ENCODE measurements around the gene AKR1C8. TPM values are rescaled to one million over a fixed set of nuclear protein-coding genes. Genes with fewer than 3 reads are reported as not detected.

The AKR1C8 gene
- total RNA-seq (2021; ENCODE audit: unreplicated experiment) (not detected), Bru-seq, nascent RNA (not detected), BruChase-seq, experiment 1, labeled RNA remaining after a 6-hour chase (not detected), BruChase-seq, experiment 2, labeled RNA remaining after a 2-hour chase (percentile 5 among the genes with signal in this experiment)
- polyA plus RNA-seq (2012), result not detected in 2 replicates
- long read RNA-seq, result 0 reads

DNA sequence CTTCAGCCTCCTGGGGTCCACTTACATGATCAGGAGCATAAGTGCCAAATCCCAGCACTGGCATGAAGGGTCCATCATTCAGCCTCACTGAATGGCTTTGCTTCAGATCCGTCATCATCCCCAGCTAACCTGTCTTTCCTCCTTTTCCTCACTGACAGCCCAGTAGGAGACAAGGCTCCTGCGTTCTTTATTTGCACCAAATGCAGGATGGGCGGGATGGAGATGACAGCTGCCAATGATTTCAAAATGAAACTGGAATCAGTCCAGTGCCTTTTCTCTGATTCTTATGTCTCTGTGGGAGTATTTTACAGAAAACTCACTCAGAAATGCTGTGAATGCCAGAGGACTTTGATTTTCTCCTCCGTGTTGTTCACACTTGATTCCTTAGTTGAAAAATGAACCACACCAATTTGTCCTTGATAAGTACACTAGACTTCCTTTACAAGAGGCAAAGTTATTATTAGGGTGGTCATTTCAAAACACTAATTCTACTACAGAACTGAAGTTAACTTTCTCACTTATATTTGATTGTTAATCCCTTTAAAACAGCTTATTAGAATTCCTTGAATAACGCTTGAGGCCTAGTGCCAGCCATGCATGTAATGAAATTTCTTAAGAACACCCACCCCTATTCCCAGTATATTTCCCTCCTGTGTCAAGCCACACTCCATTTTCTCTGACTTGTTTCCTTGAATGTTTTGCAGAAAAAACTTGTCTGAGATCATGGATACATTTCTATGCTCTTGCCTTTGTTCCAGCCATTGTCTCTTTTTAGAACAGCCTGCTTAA, at the start of gene AKR1C8:
Gene AKR1C8, minus strand, starts transcription at position 164 of the 789 bp plus-strand sequence. Its CDS starts 46 bp downstream, at position 118.
- ChIA-PET CTCF (no interaction called here), RAD21 (ENCODE audit: low non-redundant PET in 1 of 2, low total read pairs in 2 of 2, uncharacterized antibody in 2 of 2, unreplicated experiment in 2 of 2) (no interaction called here), POLR2A (no interaction called here)
- no peak for ATAC-seq
- TF ChIP-seq CBX3 (IDR thresholded peaks at IDR 0.05; ENCODE audit: low read depth), result no peak
- no peaks in the 10 kb centered on the region for H4K20me1 ChIP-seq (ENCODE audit: insufficient read depth)
- H3K4me2 ChIP-seq (ENCODE audit: low read length), result no peak within 1 kb of the TSS
- no peak within 1 kb of the TSS for H2AFZ ChIP-seq (ENCODE audit: low read depth, low read length, poor library complexity, severe bottlenecking)
- no peak within 1 kb of the TSS for H3K27ac ChIP-seq (ENCODE audit: low read depth, low read length)
- no peaks in the 10 kb centered on the region for H3K9me3 ChIP-seq (ENCODE audit: control insufficient read depth in 1 of 2, insufficient read depth in 1 of 2, low read depth in 1 of 2, low read length in 2 of 2)
- no peak for DNase-seq (ENCODE audit: low read depth, low spot score)
- H3K79me2 ChIP-seq (ENCODE audit: insufficient read depth, low read length), result no peaks in the 10 kb centered on the region
- H3K9me2 ChIP-seq (ENCODE audit: insufficient read depth), result no peaks in the 10 kb centered on the region
- H3K4me3 ChIP-seq (replicated peaks in 1 of 2; ENCODE audit: low read depth in 1 of 2, low read length in 2 of 2), result no peak within 1 kb of the TSS
- H3K27me3 ChIP-seq (ENCODE audit: insufficient read depth, low read length), result no peaks in the 10 kb centered on the region
- H3K4me1 ChIP-seq (ENCODE audit: control insufficient read depth in 1 of 2, insufficient read depth in 2 of 2, low read length in 2 of 2), result no peaks in the 10 kb centered on the region
- BruUV-seq (replicated peaks), result no TSS peak
- intact Hi-C loops (cut with micrococcal nuclease), result no loop called here
- no peak within 1 kb of the TSS for H3K9ac ChIP-seq (ENCODE audit: low read length)
- H3K36me3 ChIP-seq (ENCODE audit: control insufficient read depth in 1 of 2, insufficient read depth in 2 of 2, low read length in 2 of 2), result no peaks in the 10 kb centered on the region

DNA sequence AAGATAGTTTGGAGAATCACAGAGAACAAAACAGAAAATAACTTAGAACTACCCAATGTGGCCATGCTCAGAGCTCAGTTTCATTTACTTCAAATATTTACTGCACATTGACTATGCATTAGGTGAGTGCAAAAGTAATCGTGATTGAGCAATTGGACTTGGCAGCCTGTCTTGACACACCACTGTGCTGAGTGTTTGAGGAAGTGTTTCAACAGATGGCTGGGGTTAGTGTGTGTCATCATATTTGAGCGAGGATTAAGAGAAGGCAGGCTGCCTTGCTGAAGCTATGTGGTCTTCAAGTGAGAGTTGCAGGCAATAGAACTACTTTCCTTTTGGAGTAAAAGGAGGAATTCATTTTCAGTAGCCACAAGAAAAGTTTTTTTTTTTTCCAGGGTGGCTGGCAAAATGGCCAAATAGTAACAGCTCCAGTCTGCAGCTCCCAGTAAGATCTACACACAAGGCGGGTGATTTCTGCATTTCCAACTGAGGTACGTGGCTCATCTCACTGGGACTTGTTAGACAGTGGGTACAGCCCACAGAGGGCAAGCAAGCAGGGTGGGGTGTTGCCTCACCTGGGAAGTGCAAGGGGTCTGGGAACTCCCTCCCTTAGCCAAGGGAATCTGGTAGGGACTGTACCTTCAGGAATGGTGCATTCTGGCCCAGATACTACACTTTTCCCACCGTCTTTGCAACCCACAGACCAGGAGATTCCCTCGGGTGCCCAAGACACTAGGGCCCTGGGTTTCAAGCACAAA, 49.3 kb upstream of the AKR1C8 start:
- intact Hi-C loops (cut with micrococcal nuclease), result no loop called here
- no TSS peak for BruUV-seq (replicated peaks)
- no peaks in the 10 kb centered on the region for H4K20me1 ChIP-seq (ENCODE audit: insufficient read depth)
- ChIA-PET POLR2A (no interaction called here), CTCF (no interaction called here), RAD21 (ENCODE audit: low non-redundant PET in 1 of 2, low total read pairs in 2 of 2, uncharacterized antibody in 2 of 2, unreplicated experiment in 2 of 2) (no interaction called here)
- H3K4me3 ChIP-seq (replicated peaks in 1 of 2; ENCODE audit: low read depth in 1 of 2, low read length in 2 of 2), result no peak overlapping the region
- H3K4me1 ChIP-seq (ENCODE audit: control insufficient read depth in 1 of 2, insufficient read depth in 2 of 2, low read length in 2 of 2), result no peaks in the 10 kb centered on the region
- no peak overlapping the region for H2AFZ ChIP-seq (ENCODE audit: low read depth, low read length, poor library complexity, severe bottlenecking)
- H3K9me2 ChIP-seq (ENCODE audit: insufficient read depth), result no peaks in the 10 kb centered on the region
- DNase-seq (ENCODE audit: low read depth, low spot score) (no peak), ATAC-seq (no peak)
- no peaks in the 10 kb centered on the region for H3K27me3 ChIP-seq (ENCODE audit: insufficient read depth, low read length)
- no peaks in the 10 kb centered on the region for H3K36me3 ChIP-seq (ENCODE audit: control insufficient read depth in 1 of 2, insufficient read depth in 2 of 2, low read length in 2 of 2)
- no peak overlapping the region for H3K4me2 ChIP-seq (ENCODE audit: low read length)
- H3K9me3 ChIP-seq (ENCODE audit: control insufficient read depth in 1 of 2, insufficient read depth in 1 of 2, low read depth in 1 of 2, low read length in 2 of 2), result no peaks in the 10 kb centered on the region
- no peak overlapping the region for H3K27ac ChIP-seq (ENCODE audit: low read depth, low read length)
- TF ChIP-seq, protein P1, sequence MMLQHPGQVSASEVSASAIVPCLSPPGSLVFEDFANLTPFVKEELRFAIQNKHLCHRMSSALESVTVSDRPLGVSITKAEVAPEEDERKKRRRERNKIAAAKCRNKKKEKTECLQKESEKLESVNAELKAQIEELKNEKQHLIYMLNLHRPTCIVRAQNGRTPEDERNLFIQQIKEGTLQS (IDR thresholded peaks at IDR 0.05), result no peak
- TF ChIP-seq EGR1 (IDR thresholded peaks at IDR 0.05; ENCODE audit: low read depth), result no peak
- TF ChIP-seq, protein P2, sequence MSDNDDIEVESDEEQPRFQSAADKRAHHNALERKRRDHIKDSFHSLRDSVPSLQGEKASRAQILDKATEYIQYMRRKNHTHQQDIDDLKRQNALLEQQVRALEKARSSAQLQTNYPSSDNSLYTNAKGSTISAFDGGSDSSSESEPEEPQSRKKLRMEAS (IDR thresholded peaks at IDR 0.05), result no peak
- TF ChIP-seq RAD21 (IDR thresholded peaks at IDR 0.05; ENCODE audit: low read depth), result no peak
- no peak for TF ChIP-seq ZNF274 (IDR thresholded peaks at IDR 0.05; ENCODE audit: low read depth, low read length)
- H3K79me2 ChIP-seq (ENCODE audit: insufficient read depth, low read length), result no peaks in the 10 kb centered on the region
- H3K9ac ChIP-seq (ENCODE audit: low read length), result no peak overlapping the region

Data from HCT116 (cell line).